Measurements from ENCODE around the gene PALB2. TPM values are rescaled to one million over a fixed set of nuclear protein-coding genes. Genes with fewer than 3 reads are reported as not detected.

The PALB2 gene
- total RNA-seq, 2 experiments from 2014 or later = 23.0 to 26.4 TPM

DNA sequence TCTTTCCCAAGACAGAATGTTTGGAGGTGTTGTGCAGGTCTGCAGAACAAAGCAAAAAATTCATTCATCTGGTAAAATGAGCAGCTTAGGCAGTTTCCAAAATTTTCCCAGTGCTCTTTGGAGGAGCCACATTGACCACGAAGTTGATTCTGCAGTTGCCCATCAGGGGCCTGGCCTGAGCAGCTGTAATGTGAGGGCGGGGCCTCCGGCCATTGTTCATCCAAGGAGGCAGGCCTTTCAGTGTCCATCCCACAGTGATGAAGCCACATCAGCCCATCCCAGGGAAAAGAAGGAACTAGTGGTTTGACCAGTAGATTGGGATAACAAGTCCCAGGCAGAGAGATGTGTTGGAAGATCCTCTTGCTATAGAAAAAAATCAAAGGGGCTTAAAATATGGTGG lies 73.5 kb downstream of the PALB2 start:
- Mint-ChIP-seq H3K4me1 (peaks cover 2% of the 10 kb centered on the region), H3K9me3 (ENCODE audit: low read depth) (no peaks in the 10 kb centered on the region), H3K4me3 (no peak overlapping the region), H3K27ac (no peak overlapping the region), H3K36me3 (peaks cover 31% of the 10 kb centered on the region), H3K27me3 (no peaks in the 10 kb centered on the region)
- no peak for DNase-seq
- CTCF ChIA-PET = no interaction called here
- no peak for ATAC-seq

DNA sequence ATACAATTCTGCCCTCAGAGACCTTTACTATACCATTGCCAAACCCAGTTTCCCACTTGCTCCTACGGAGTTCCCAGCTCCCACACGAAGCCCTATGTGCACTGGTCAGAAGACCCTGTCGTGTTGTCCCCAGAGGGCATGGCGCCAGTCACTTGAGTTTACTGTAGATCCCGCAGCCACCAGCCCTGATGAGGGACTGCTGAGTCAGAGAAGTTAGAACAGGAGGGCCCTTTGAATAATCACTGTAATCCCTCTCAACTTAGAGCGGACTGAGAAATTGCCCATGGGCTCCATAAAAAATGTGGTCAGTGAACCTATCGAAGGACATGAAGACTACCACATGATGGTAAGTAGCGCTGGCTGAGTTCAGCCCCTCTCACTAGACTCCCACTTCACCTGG lies 74.4 kb downstream of the PALB2 start:
- peaks cover 33% of the 10 kb centered on the region for H3K36me3 Mint-ChIP-seq
- CTCF ChIA-PET = no interaction called here
- no peaks in the 10 kb centered on the region for H3K27me3 Mint-ChIP-seq
- H3K9me3 Mint-ChIP-seq (ENCODE audit: low read depth) = no peaks in the 10 kb centered on the region
- H3K4me1 Mint-ChIP-seq = peaks cover 4% of the 10 kb centered on the region
- DNase-seq (no peak), ATAC-seq (no peak)
- no peak overlapping the region for H3K27ac Mint-ChIP-seq
- H3K4me3 Mint-ChIP-seq = no peak overlapping the region

- Mint-ChIP-seq H3K4me3 (no peak overlapping the region), H3K27me3 (no peaks in the 10 kb centered on the region), H3K36me3 (peaks cover 42% of the 10 kb centered on the region), H3K4me1 (peaks cover 14% of the 10 kb centered on the region), H3K9me3 (ENCODE audit: low read depth) (no peaks in the 10 kb centered on the region), H3K27ac (no peak overlapping the region)
- DNase-seq (no peak), ATAC-seq (no peak)
- CTCF ChIA-PET = no interaction called here
Observed at GRCh38 chr16:23564575-23565363, 76.3 kb downstream of the PALB2 start.

DNA sequence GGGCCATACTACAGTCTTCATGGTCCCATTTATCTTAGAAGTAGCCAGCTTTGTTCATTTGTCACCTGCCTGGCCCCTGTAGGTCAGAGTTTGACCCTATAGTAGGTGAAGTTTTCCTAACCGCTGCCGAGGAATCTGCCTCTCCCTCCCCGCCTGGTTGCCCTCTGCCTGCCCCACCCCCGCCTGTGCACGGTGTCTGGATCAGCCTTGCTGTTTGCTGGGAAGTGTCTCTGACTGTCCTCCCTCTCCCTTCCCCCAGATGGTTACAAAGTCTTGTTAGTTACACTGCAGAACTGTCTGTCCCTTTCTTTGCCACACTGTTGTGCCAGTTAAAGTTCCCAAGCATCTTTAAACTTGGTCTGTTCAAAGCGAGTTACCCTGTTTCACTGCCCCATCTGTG lies 77.9 kb downstream of the PALB2 start:
- peaks cover 40% of the 10 kb centered on the region for H3K36me3 Mint-ChIP-seq
- peaks cover 28% of the 10 kb centered on the region for H3K4me1 Mint-ChIP-seq
- DNase-seq = no peak

GRCh38 chr16:23562505-23562904 lies 78.6 kb downstream of the PALB2 start:
- DNase-seq = no peak
- CTCF ChIA-PET = no interaction called here
- H3K27ac Mint-ChIP-seq = no peak overlapping the region
- no peak for ATAC-seq
- H3K4me3 Mint-ChIP-seq = no peak overlapping the region
- H3K9me3 Mint-ChIP-seq (ENCODE audit: low read depth) = no peaks in the 10 kb centered on the region
- H3K4me1 Mint-ChIP-seq = peaks cover 30% of the 10 kb centered on the region
- no peaks in the 10 kb centered on the region for H3K27me3 Mint-ChIP-seq
- peaks cover 37% of the 10 kb centered on the region for H3K36me3 Mint-ChIP-seq

More for the DNA sequence above, 77.9 kb downstream of the PALB2 start:
- CTCF ChIA-PET = no interaction called here
- Mint-ChIP-seq H3K9me3 (ENCODE audit: low read depth) (no peaks in the 10 kb centered on the region), H3K27me3 (no peaks in the 10 kb centered on the region), H3K4me3 (no peak overlapping the region), H3K27ac (no peak overlapping the region)
- ATAC-seq = no peak

- Mint-ChIP-seq H3K4me1 (peaks cover 35% of the 10 kb centered on the region), H3K36me3 (peaks cover 32% of the 10 kb centered on the region), H3K4me3 (no peak overlapping the region), H3K27me3 (no peaks in the 10 kb centered on the region), H3K27ac (no peak overlapping the region), H3K9me3 (ENCODE audit: low read depth) (no peaks in the 10 kb centered on the region)
- ATAC-seq (no peak), DNase-seq (no peak)
- CTCF ChIA-PET = interaction anchor here (1.0 kb wide), 2 partner anchors 15 to 35 kb away, joined by 3 read pairs; no protein-coding TSS in a partner anchor
Observed at GRCh38 chr16:23561586-23561985, 79.5 kb downstream of the PALB2 start.

DNA sequence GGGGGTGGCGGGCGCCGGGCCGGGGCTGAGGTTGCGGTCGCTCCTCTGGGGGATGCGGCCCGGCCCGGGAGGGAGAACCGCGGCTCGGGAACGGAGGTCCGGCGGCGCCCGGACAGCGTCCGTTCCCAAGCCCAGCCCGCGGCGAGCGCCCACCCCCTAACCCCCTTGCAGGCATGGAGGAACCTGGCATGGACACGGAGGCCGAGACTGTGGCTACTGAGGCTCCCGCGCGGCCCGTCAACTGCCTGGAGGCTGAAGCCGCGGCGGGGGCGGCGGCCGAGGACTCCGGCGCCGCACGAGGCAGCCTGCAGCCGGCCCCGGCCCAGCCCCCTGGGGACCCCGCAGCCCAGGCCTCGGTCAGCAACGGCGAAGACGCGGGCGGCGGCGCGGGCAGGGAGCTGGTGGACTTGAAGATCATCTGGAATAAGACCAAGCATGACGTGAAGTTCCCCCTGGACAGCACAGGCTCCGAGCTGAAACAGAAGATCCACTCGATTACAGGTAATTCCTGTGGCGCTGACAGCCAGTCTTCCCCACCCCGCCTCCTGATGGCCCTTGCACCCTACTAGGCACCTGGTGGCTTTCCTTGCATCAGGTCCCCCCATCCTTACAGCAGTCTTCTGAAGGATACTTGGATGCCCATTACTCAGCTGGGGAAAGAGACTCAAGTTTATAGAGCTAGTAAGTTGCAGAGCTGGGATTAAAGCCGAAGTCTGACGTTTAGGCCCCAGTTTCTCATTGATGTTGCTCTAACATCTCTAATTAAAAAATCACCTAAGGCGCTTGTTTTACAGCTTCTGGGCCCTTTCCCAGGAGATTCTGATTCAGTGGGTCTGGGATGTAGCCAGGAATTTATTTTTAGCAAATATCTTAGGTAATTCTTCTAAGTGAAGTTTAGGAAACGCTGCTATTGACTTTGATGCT lies 83.1 kb downstream of the PALB2 start:
- peak overlapping the region; percentile 84 for H3K27ac Mint-ChIP-seq
- H3K27me3 Mint-ChIP-seq = no peaks in the 10 kb centered on the region
- DNase-seq (peak; percentile 53), ATAC-seq (no peak)
- H3K36me3 Mint-ChIP-seq = peaks cover 21% of the 10 kb centered on the region
- H3K4me3 Mint-ChIP-seq = peak overlapping the region; percentile 92
- peaks cover 48% of the 10 kb centered on the region for H3K4me1 Mint-ChIP-seq
- no peaks in the 10 kb centered on the region for H3K9me3 Mint-ChIP-seq (ENCODE audit: low read depth)
- CTCF ChIA-PET = interaction anchor here (0.6 to 3.4 kb wide), 17 partner anchors 18 to 947 kb away, joined by 3 to 18 read pairs (median 4); partner anchors contain the start of genes DCTN5, NDUFAB1 and PALB2

- Mint-ChIP-seq H3K4me1 (peaks cover 44% of the 10 kb centered on the region), H3K4me3 (peak within 1 kb of the TSS; percentile 92), H3K27ac (peak within 1 kb of the TSS; percentile 84), H3K27me3 (no peaks in the 10 kb centered on the region), H3K36me3 (peaks cover 17% of the 10 kb centered on the region), H3K9me3 (ENCODE audit: low read depth) (no peaks in the 10 kb centered on the region)
- CTCF ChIA-PET = interaction anchor here (0.7 to 3.4 kb wide), 16 partner anchors 19 to 947 kb away, joined by 3 to 18 read pairs (median 4); partner anchors contain the start of genes DCTN5, NDUFAB1 and PALB2
- peak; percentile 98 for DNase-seq
- peak; percentile 93 for ATAC-seq
Observed at GRCh38 chr16:23556881-23557778, 84.0 kb downstream of the PALB2 start, which contains the start of the genes EARS2 and UBFD1. TSS of gene EARS2 (minus strand) at chr16:23557350. CDS start at chr16:23557343, 7 bp downstream. TSS of gene UBFD1 (plus strand) at chr16:23557727. CDS start at chr16:23557743, 16 bp downstream.

- CTCF ChIA-PET = interaction anchor here (1.2 to 1.3 kb wide), 2 partner anchors 9 to 39 kb away, joined by 3 to 4 read pairs; no protein-coding TSS in a partner anchor
- H3K27ac Mint-ChIP-seq = no peak overlapping the region
- DNase-seq = no peak
- no peaks in the 10 kb centered on the region for H3K9me3 Mint-ChIP-seq (ENCODE audit: low read depth)
- peaks cover 32% of the 10 kb centered on the region for H3K4me1 Mint-ChIP-seq
- H3K4me3 Mint-ChIP-seq = no peak overlapping the region
- no peaks in the 10 kb centered on the region for H3K27me3 Mint-ChIP-seq
- ATAC-seq = no peak
- peaks cover 16% of the 10 kb centered on the region for H3K36me3 Mint-ChIP-seq
Observed at GRCh38 chr16:23554536-23554935, 86.6 kb downstream of the PALB2 start.

Other genes with a start within 250 kb of the PALB2 start
- gene COG7, start 188.1 kb downstream of the PALB2 start, total RNA-seq = 10 to 100 TPM; 17.5 to 25.1 TPM
- 100 to 1,000 TPM; 112 to 115 TPM for gene GGA2, start 130.8 kb downstream of the PALB2 start, total RNA-seq
- gene EARS2, start 84.0 kb downstream of the PALB2 start, total RNA-seq = 10 to 100 TPM; 14.3 to 15.9 TPM
- gene UBFD1, start 83.6 kb downstream of the PALB2 start, total RNA-seq = 10 to 100 TPM; 46.1 to 64.7 TPM
- 100 to 1,000 TPM in 1 of 2 experiments, 10 to 100 TPM in 1; 90.2 to 111 TPM for gene NDUFAB1, start 45.0 kb downstream of the PALB2 start, total RNA-seq
- 10 to 100 TPM; 80.4 to 95.9 TPM for gene DCTN5, start 156 bp upstream of the PALB2 start, total RNA-seq
- gene PLK1, start 37.6 kb upstream of the PALB2 start, total RNA-seq = 100 to 1,000 TPM; 132 to 135 TPM
- not detected for gene ERN2, start 71.9 kb upstream of the PALB2 start, total RNA-seq
- gene CHP2, start 113.7 kb upstream of the PALB2 start, total RNA-seq = not detected
- gene PRKCB, start 194.7 kb upstream of the PALB2 start, total RNA-seq = 100 to 1,000 TPM in 1 of 2 experiments, 10 to 100 TPM in 1; 98.5 to 125 TPM

Measured in activated CD8-positive, alpha-beta memory T cell treated with anti-CD3 and anti-CD28 coated beads, Interleukin-2, amount 10 ng/mL, durations not matched to agents 7 days and 5 days (primary cell).